Lower leg skin (tissue), 4 donors: ENCODE measurements around the gene CYTH3. TPM values are rescaled to one million over a fixed set of nuclear protein-coding genes. Genes with fewer than 3 reads are reported as not detected.

Experiments used
- DNase-seq, 2 donors: peaks; one replicate each; pipeline ENCODE4 v3.0.0-alpha.2; 2019; ENCODE audit warnings: low spot score in 2 of 2
- H3K4me3 ChIP-seq: fragments of 200-600 bp; sonication (generic); 2 replicates; pipeline ENCODE4 v1.5.1; 2017; ENCODE audit warnings: mild to moderate bottlenecking, low read depth; ENCODE audit not compliant: poor library complexity, severe bottlenecking
- POLR2A ChIP-seq, 2 donors: fragments of 450-650 bp; IDR thresholded peaks; one replicate each; pipeline ENCODE4 v1.6.1; 2016 to 2017; ENCODE audit warnings: antibody characterized with exemption in 2 of 2, mild to moderate bottlenecking in 1 of 2, moderate library complexity in 1 of 2
- WGBS, 2 donors: methylation state at CpG; one replicate each; pipeline ENCODE4 v1.1.5; 2018; 5-methylcytosine and 5-hydroxymethylcytosine counted together
- intact Hi-C: fragments of 100-400 bp; cut with DNase I; formaldehyde crosslinking; loops from one replicate; pipeline ENCODE4 v1.15.0; 2023; ENCODE audit warnings: low total_unique reads
- total RNA-seq, 4 donors: library from RNA; depleted of rRNA; stranded (reverse); fragments of >200 nt; gene quantifications; one replicate each; pipeline ENCODE4 v1.1.0, GENCODE V29; 2016
- TF ChIP-seq, protein P1 (sequence below), 3 donors: fragments of 450-650 bp; IDR thresholded peaks; one replicate each; pipeline ENCODE4 v1.5.1; 2016; ENCODE audit warnings: antibody characterized with exemption in 3 of 3, mild to moderate bottlenecking in 3 of 3, moderate library complexity in 2 of 3

Gene CYTH3
- total RNA-seq, 4 donors from 2014 or later: 40.3 to 108 (median 44.7) TPM

DNA sequence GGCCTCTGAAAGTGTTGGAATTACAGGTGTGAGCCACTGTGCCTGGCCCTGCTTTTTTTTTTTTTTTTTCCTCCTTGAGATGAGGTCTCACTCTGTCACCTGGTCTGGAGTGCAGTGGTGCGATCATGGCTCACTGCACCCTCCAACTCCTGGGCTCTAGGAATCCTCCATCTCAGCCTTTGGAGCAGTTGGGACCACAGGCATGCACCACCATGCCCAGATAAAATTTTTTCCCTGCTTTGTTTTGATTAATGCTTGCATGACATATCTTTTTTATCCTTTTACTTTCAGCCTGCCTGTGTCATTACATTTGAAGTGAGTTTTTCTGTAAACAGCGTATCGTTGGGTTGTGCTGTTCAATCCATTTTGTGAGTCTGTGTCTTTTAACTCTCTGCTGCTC lies 144.2 kb downstream of the CYTH3 start:
- no peak for DNase-seq
- 95% methylated on average over 3 of the region's 3 CpGs for WGBS, 2 donors
- TF ChIP-seq POLR2A (IDR thresholded peaks at IDR 0.05): no peak
- TF ChIP-seq, protein P1, sequence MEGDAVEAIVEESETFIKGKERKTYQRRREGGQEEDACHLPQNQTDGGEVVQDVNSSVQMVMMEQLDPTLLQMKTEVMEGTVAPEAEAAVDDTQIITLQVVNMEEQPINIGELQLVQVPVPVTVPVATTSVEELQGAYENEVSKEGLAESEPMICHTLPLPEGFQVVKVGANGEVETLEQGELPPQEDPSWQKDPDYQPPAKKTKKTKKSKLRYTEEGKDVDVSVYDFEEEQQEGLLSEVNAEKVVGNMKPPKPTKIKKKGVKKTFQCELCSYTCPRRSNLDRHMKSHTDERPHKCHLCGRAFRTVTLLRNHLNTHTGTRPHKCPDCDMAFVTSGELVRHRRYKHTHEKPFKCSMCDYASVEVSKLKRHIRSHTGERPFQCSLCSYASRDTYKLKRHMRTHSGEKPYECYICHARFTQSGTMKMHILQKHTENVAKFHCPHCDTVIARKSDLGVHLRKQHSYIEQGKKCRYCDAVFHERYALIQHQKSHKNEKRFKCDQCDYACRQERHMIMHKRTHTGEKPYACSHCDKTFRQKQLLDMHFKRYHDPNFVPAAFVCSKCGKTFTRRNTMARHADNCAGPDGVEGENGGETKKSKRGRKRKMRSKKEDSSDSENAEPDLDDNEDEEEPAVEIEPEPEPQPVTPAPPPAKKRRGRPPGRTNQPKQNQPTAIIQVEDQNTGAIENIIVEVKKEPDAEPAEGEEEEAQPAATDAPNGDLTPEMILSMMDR (IDR thresholded peaks at IDR 0.05): no peak
- H3K4me3 ChIP-seq: no peak overlapping the region
- intact Hi-C loops: no loop called here

DNA sequence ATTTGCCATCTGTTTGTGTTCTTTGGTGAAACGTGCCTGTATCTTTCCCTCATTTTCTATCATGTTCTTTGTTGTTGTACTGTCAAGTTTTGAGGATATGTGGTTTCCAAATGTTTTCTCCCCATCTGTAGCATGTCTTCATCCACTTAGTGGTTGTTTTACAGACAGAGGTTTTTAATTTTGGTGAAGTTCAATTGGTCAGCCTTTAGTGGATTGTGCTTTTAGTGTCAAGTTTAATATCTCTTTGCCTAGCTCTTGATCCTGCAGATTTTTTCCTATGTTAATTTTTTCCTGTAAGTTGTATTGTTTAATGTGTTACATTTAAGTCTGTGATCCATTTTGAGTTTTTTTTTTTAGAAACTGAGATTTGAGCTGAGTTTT lies 145.3 kb downstream of the CYTH3 start:
- intact Hi-C loops: no loop called here
- TF ChIP-seq, protein P1 (IDR thresholded peaks at IDR 0.05): no peak
- DNase-seq: no peak
- 42 to 48% methylated on average over 1 of the region's 1 CpG for WGBS, 2 donors
- H3K4me3 ChIP-seq: no peak overlapping the region

DNA sequence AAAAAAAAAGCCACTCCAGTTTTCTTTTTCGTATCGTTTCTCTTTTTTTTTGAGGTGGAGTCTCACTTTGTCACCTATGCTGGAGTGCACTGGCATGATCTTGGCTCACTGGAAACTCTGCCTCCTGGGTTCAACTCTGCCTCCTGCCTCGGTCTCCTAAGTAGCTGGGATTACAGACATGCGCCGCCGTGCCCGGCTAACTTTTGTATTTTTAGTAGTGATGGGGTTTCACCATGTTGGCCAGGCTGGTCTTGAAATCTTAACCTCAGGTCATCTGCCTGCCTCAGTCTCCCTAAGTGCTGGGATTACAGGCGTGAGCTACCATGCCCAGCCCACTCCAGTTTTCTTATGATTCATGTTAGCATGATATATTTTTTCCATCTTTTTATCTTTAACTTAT lies 148.6 kb downstream of the CYTH3 start:
- intact Hi-C loops: no loop called here
- TF ChIP-seq, protein P1 (IDR thresholded peaks at IDR 0.05): no peak
- no peak for TF ChIP-seq POLR2A (IDR thresholded peaks at IDR 0.05)
- peak in 1 of 2 donors; percentile 52 for DNase-seq
- 95 to 97% methylated on average over 8 of the region's 8 CpGs for WGBS, 2 donors
- no peak overlapping the region for H3K4me3 ChIP-seq

DNA sequence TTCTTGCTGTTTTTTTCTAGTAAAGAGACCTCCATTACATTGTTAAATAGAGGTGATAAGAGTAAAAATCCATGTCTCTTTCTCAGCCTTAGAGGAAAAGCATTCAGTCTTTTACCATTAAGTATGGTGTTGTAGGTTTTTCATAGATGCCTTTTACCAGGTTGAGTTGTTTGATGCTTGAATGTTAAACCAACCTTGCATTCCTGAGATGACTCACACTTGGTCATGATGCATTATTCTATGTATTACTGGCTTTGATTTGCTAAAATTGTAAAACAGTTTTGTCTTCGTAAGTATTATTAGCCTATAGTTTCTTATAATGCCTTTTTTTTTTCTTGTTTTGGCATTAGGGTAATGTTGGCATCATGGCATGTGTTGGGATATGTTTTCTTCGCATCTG lies 151.3 kb downstream of the CYTH3 start:
- intact Hi-C loops: no loop called here
- WGBS, 2 donors: 49 to 96% methylated on average over 2 of the region's 2 CpGs
- no peak for TF ChIP-seq POLR2A (IDR thresholded peaks at IDR 0.05)
- TF ChIP-seq, protein P1 (IDR thresholded peaks at IDR 0.05): no peak
- no peak for DNase-seq
- no peak overlapping the region for H3K4me3 ChIP-seq

DNA sequence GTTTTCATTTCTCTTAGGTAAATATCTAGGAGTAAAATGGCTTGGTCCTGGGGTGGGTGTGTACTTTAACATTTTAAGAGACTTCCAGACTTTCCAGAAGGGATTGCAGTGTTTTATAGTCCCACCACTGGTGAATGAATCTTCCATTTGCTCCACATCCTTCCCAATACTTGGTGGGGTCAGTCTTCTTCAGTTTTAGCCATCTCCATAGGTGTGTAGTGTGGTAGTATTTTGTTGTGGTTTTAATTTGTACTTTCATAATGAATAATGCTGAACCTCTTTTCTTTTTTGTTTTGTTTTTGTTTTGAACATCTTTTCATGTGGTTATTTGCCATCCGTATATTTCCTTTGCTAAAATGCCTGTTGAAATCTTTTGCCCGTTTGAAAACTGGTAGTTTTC lies 154.9 kb downstream of the CYTH3 start:
- 75 to 91% methylated on average over 2 of the region's 2 CpGs for WGBS, 2 donors
- intact Hi-C loops: no loop called here
- H3K4me3 ChIP-seq: no peak overlapping the region
- TF ChIP-seq POLR2A (IDR thresholded peaks at IDR 0.05): no peak
- TF ChIP-seq, protein P1 (IDR thresholded peaks at IDR 0.05): no peak
- no peak for DNase-seq

DNA sequence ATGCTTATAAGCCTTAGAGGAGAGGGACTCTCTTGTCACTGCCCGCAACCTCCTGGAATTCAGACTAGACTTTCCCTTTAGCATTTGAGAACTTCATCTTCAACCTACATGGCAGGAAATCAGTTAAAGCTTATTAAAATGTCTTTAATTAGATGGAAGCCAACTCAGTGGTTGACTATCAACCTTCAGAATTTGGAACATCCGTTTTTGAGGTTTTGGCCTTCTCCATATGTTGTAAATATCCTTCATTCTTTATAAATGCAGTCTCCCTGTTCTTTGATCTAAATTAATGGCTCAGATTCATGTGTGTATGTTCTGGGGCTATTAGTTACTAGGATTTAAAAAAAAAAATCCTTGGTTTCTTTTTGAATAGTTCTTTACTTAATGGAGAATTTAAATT lies 156.2 kb downstream of the CYTH3 start:
- intact Hi-C loops: no loop called here
- WGBS, 2 donors: 76 to 83% methylated on average over 2 of the region's 2 CpGs
- no peak overlapping the region for H3K4me3 ChIP-seq
- TF ChIP-seq, protein P1 (IDR thresholded peaks at IDR 0.05): no peak
- no peak for TF ChIP-seq POLR2A (IDR thresholded peaks at IDR 0.05)
- no peak for DNase-seq
